Heart left ventricle (tissue), 13 donors: ENCODE measurements around the gene MAML2.

Experiments
- CTCF ChIP-seq, 12 donors: fragments of 200-600 bp; sonication (generic) in 4 of 12; IDR thresholded peaks; one replicate each; pipeline versions ENCODE4 v1.5.0 to v1.8.0; 2018 to 2022; ENCODE audit warnings: antibody characterized with exemption in 12 of 12, mild to moderate bottlenecking in 5 of 12
- POLR2A ChIP-seq, 2 donors: fragments of 450-650 bp; IDR thresholded peaks; one replicate each; pipeline ENCODE4 v1.6.1; 2017; ENCODE audit warnings: antibody characterized with exemption in 2 of 2, mild to moderate bottlenecking in 2 of 2, moderate library complexity in 2 of 2
- donor health status: ischemic (EF 13 %, LVEDD 7.1; RV severe dilation, severe dysfunction).
- donor health status: DM: no; HTN: yes; CAD: no.
- donor health status: DM: no; HTN: no; CAD: no.
- donor health status: ischemic (EF 25% LVEDD 6.9; RV normal size, moderate dysfunction).
- donor health status: ischemic (EF 25% LVEDD 5.7; RV mildly dilated, moderate dysfunction).
- donor health status: ischemic (EF 35%, LVEDD 5.7; RV mildly dilated, moderate dysfunction).
- donor health status: nonischemic (EF 11% LVEDD 7.7; RV severe dilation, severe dysfunction).
- donor health status: DM: yes; HTN: yes; CAD: no.
- donor health status: PGD.
- donor health status: ischemic (EF 29% LVEDD 5.4; RV normal size, mild dysfunction).
- donor health status: nonischemic (EF 23%, LVEDD 6.1; RV moderate dilation, normal function).

- TF ChIP-seq CTCF (IDR thresholded peaks at IDR 0.05) (no peak), POLR2A (IDR thresholded peaks at IDR 0.05) (no peak)
Measured at GRCh38 chr11:96211436-96211835, 131.6 kb downstream of the MAML2 start.
